ENCODE measurements around the gene CYB5R4.
"Not testable (repeated sequence)": the region's sequence is repeated elsewhere in the genome, so short reads cannot be mapped to it uniquely, and the experiment has no call there.

CYB5R4 gene

GRCh38 chr6:83883240-83883639, 23.8 kb downstream of the CYB5R4 start:
- H3K27me3 ChIP-seq (ENCODE audit: control insufficient read depth, insufficient read depth, low read length, poor library complexity, severe bottlenecking) = no peaks in the 10 kb centered on the region
- H3K9me3 ChIP-seq (ENCODE audit: control insufficient read depth, low read length) = no peaks in the 10 kb centered on the region
- no peaks in the 10 kb centered on the region for H3K36me3 ChIP-seq (ENCODE audit: control insufficient read depth, insufficient read depth, low read length)
- H3K4me3 ChIP-seq (ENCODE audit: insufficient read depth, low read depth, low read length) = no peak overlapping the region
- no peak overlapping the region for H3K27ac ChIP-seq (ENCODE audit: insufficient read depth, low read depth, low read length, poor library complexity, severe bottlenecking)
- no peaks in the 10 kb centered on the region for H3K4me1 ChIP-seq (ENCODE audit: control insufficient read depth, insufficient read depth, low read length)
- 80 to 93% methylated on average over 1 to 2 of the region's 2 CpGs for WGBS, 2 experiments

DNA sequence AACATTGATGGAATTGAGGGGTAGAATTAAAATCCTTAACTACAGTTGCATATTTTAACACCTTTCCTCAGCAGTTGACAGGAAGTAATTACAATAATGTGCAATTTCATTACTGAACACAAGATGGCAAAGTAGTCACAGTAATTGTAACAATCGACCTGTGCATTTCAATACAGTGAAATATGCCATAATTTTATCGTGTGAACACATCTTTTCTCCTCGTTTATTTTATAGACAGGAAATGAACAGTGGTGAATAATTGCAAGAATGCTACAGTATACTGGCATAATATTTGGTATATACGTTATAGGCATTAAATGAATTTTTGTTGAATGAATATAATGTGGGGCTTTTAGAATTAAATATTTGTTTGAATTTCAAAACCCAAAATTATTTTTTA, 25.0 kb downstream of the CYB5R4 start:
- Histone ChIP-seq H3K4me1 (ENCODE audit: control insufficient read depth, insufficient read depth, low read length) (no peaks in the 10 kb centered on the region), H3K27me3 (ENCODE audit: control insufficient read depth, insufficient read depth, low read length, poor library complexity, severe bottlenecking) (no peaks in the 10 kb centered on the region), H3K4me3 (ENCODE audit: insufficient read depth, low read depth, low read length) (no peak overlapping the region), H3K27ac (ENCODE audit: insufficient read depth, low read depth, low read length, poor library complexity, severe bottlenecking) (no peak overlapping the region), H3K36me3 (ENCODE audit: control insufficient read depth, insufficient read depth, low read length) (no peaks in the 10 kb centered on the region), H3K9me3 (ENCODE audit: control insufficient read depth, low read length) (no peaks in the 10 kb centered on the region)
- WGBS, 2 experiments = 55 to 61% methylated on average over 4 of the region's 4 CpGs

DNA sequence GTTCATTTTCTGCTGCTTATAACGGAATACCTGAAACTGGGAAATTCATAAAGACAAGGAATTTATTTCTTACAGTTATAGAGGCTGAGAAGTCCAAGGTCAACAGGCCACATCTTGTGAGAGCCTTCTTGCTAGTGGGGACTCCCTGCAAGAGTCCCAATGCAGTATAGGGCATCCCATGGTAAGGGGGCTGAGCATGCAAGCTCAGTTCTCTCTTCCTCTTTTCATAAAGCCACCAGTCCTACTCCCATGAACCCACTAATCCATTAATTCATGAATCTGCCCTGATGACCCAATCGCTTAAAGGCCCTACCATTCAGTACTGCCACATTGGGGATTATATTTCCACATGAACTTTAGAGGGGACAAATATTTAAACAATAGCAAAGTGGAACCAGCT, 26.5 kb downstream of the CYB5R4 start:
- Histone ChIP-seq H3K4me3 (ENCODE audit: insufficient read depth, low read depth, low read length) (no peak overlapping the region), H3K9me3 (ENCODE audit: control insufficient read depth, low read length) (no peaks in the 10 kb centered on the region), H3K27me3 (ENCODE audit: control insufficient read depth, insufficient read depth, low read length, poor library complexity, severe bottlenecking) (no peaks in the 10 kb centered on the region), H3K27ac (ENCODE audit: insufficient read depth, low read depth, low read length, poor library complexity, severe bottlenecking) (no peak overlapping the region), H3K4me1 (ENCODE audit: control insufficient read depth, insufficient read depth, low read length) (no peaks in the 10 kb centered on the region), H3K36me3 (ENCODE audit: control insufficient read depth, insufficient read depth, low read length) (no peaks in the 10 kb centered on the region)
- WGBS, 2 experiments = 98 to 100% methylated on average over 2 of the region's 2 CpGs

DNA sequence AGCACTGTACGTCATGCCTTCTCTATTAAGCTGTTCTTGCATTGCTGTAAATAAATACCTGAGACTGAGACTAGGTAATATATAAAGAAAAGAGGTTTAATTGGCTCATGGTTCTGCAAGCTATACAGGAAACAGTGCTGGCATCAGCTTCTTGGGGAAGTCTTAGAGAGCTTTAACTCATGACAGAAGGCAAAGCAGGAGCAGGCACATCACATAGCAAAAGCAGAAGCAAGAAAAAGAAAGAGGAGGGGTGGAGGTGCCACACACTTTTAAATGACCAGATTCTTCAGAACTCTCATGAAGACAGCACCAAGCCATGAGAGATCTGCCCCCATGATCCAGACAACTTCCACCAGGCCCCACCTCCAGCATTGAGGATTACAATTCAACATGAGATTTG, 30.1 kb downstream of the CYB5R4 start:
- no peaks in the 10 kb centered on the region for H3K4me1 ChIP-seq (ENCODE audit: control insufficient read depth, insufficient read depth, low read length)
- H3K36me3 ChIP-seq (ENCODE audit: control insufficient read depth, insufficient read depth, low read length) = no peaks in the 10 kb centered on the region
- WGBS, 2 experiments = 77 to 88% methylated on average over 1 of the region's 1 CpG
- H3K27ac ChIP-seq (ENCODE audit: insufficient read depth, low read depth, low read length, poor library complexity, severe bottlenecking) = no peak overlapping the region
- no peaks in the 10 kb centered on the region for H3K9me3 ChIP-seq (ENCODE audit: control insufficient read depth, low read length)
- H3K27me3 ChIP-seq (ENCODE audit: control insufficient read depth, insufficient read depth, low read length, poor library complexity, severe bottlenecking) = no peaks in the 10 kb centered on the region
- H3K4me3 ChIP-seq (ENCODE audit: insufficient read depth, low read depth, low read length) = no peak overlapping the region

- H3K4me1 ChIP-seq (ENCODE audit: control insufficient read depth, insufficient read depth, low read length) = no peaks in the 10 kb centered on the region
- WGBS, 2 experiments = 97 to 98% methylated on average over 3 of the region's 4 CpGs
- H3K36me3 ChIP-seq (ENCODE audit: control insufficient read depth, insufficient read depth, low read length) = no peaks in the 10 kb centered on the region
- H3K9me3 ChIP-seq (ENCODE audit: control insufficient read depth, low read length) = no peaks in the 10 kb centered on the region
- no peak overlapping the region for H3K27ac ChIP-seq (ENCODE audit: insufficient read depth, low read depth, low read length, poor library complexity, severe bottlenecking)
- H3K4me3 ChIP-seq (ENCODE audit: insufficient read depth, low read depth, low read length) = no peak overlapping the region
- H3K27me3 ChIP-seq (ENCODE audit: control insufficient read depth, insufficient read depth, low read length, poor library complexity, severe bottlenecking) = no peaks in the 10 kb centered on the region
These were observed 31.0 kb downstream of the CYB5R4 start for GRCh38 chr6:83890520-83890919.

DNA sequence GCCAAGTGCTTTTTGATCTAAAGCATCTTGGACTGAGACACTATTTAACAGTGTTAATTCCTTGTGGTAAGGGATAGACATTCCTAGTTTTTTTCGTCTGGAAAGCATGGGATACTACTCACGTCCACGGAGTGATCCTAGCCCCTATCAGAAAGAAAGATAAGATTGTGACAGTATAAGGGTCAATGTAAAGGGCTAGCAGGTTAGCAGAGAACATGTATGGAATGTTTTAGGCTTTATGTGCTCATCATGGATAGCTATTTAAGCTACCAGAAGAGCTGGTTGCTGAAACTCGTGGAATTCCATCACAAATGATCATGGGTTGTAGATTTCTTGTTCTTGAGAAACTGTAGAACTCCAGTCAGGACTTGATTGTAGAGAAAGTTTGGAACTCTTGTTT, 32.1 kb downstream of the CYB5R4 start:
- 96% methylated on average over 4 of the region's 4 CpGs for WGBS, 2 experiments
- Histone ChIP-seq H3K27ac (ENCODE audit: insufficient read depth, low read depth, low read length, poor library complexity, severe bottlenecking) (no peak overlapping the region), H3K9me3 (ENCODE audit: control insufficient read depth, low read length) (no peaks in the 10 kb centered on the region), H3K4me1 (ENCODE audit: control insufficient read depth, insufficient read depth, low read length) (no peaks in the 10 kb centered on the region), H3K4me3 (ENCODE audit: insufficient read depth, low read depth, low read length) (no peak overlapping the region), H3K36me3 (ENCODE audit: control insufficient read depth, insufficient read depth, low read length) (no peaks in the 10 kb centered on the region), H3K27me3 (ENCODE audit: control insufficient read depth, insufficient read depth, low read length, poor library complexity, severe bottlenecking) (no peaks in the 10 kb centered on the region)

DNA sequence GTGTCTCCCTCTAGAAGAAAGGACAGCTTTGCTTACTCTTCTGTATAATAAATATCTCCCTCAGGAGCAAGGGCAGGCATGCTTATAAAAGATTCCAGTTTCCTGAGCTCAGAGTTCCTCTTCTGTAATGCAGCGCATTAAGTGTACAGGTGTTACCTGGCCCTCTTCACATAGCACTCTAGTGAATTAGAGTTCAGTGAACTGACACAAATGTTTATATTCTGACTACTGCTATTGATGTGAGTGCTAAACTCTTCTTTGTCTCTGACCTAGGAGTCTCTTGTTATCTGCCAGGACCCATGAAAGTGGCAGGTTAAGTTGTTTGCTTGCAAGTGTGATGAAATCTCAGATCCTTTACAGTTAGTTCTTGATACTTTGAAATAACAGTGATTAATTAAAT, 33.5 kb downstream of the CYB5R4 start:
- no peak overlapping the region for H3K4me3 ChIP-seq (ENCODE audit: insufficient read depth, low read depth, low read length)
- H3K4me1 ChIP-seq (ENCODE audit: control insufficient read depth, insufficient read depth, low read length) = no peaks in the 10 kb centered on the region
- 97 to 100% methylated on average over 1 of the region's 1 CpG for whole genome bisulfite sequencing, 2 experiments
- no peaks in the 10 kb centered on the region for H3K27me3 ChIP-seq (ENCODE audit: control insufficient read depth, insufficient read depth, low read length, poor library complexity, severe bottlenecking)
- no peak overlapping the region for H3K27ac ChIP-seq (ENCODE audit: insufficient read depth, low read depth, low read length, poor library complexity, severe bottlenecking)
- no peaks in the 10 kb centered on the region for H3K9me3 ChIP-seq (ENCODE audit: control insufficient read depth, low read length)
- no peaks in the 10 kb centered on the region for H3K36me3 ChIP-seq (ENCODE audit: control insufficient read depth, insufficient read depth, low read length)

GRCh38 chr6:83897094-83897493, 37.6 kb downstream of the CYB5R4 start:
- H3K27me3 ChIP-seq (ENCODE audit: control insufficient read depth, insufficient read depth, low read length, poor library complexity, severe bottlenecking); H3K27ac ChIP-seq (ENCODE audit: insufficient read depth, low read depth, low read length, poor library complexity, severe bottlenecking); H3K9me3 ChIP-seq (ENCODE audit: control insufficient read depth, low read length); H3K36me3 ChIP-seq (ENCODE audit: control insufficient read depth, insufficient read depth, low read length); H3K4me1 ChIP-seq (ENCODE audit: control insufficient read depth, insufficient read depth, low read length); H3K4me3 ChIP-seq (ENCODE audit: insufficient read depth, low read depth, low read length): not testable (repeated sequence)
- WGBS, 2 experiments = no CpG with 5 or more reads among the region's 2 CpGs

DNA sequence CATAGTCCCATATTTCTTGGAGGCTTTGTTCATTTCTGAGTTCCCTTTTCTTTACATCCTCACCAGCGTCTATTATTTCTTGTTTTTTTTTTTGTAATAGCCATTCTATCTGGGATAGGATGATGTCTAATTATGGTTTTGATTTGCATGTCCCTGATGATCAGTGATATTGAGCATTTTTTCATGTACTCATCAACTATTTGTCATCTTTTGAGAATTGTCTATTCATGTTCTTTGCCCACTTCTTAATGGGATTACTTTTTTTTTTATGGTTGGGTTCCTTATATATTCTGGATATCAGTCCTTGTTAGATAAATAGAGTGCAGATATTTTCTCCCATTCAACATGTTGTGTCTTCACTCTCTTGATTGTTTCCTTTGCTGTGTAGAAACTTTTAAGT, 42.1 kb downstream of the CYB5R4 start:
- no peak overlapping the region for H3K27ac ChIP-seq (ENCODE audit: insufficient read depth, low read depth, low read length, poor library complexity, severe bottlenecking)
- no peaks in the 10 kb centered on the region for H3K4me1 ChIP-seq (ENCODE audit: control insufficient read depth, insufficient read depth, low read length)
- no peaks in the 10 kb centered on the region for H3K36me3 ChIP-seq (ENCODE audit: control insufficient read depth, insufficient read depth, low read length)
- no CpG with 5 or more reads among the region's 1 CpG for WGBS, 2 experiments
- no peak overlapping the region for H3K4me3 ChIP-seq (ENCODE audit: insufficient read depth, low read depth, low read length)
- no peaks in the 10 kb centered on the region for H3K9me3 ChIP-seq (ENCODE audit: control insufficient read depth, low read length)
- no peaks in the 10 kb centered on the region for H3K27me3 ChIP-seq (ENCODE audit: control insufficient read depth, insufficient read depth, low read length, poor library complexity, severe bottlenecking)

GRCh38 chr6:83904395-83904794, 44.9 kb downstream of the CYB5R4 start:
- Histone ChIP-seq H3K9me3 (ENCODE audit: control insufficient read depth, low read length) (no peaks in the 10 kb centered on the region), H3K4me3 (ENCODE audit: insufficient read depth, low read depth, low read length) (no peak overlapping the region), H3K36me3 (ENCODE audit: control insufficient read depth, insufficient read depth, low read length) (no peaks in the 10 kb centered on the region), H3K4me1 (ENCODE audit: control insufficient read depth, insufficient read depth, low read length) (no peaks in the 10 kb centered on the region), H3K27ac (ENCODE audit: insufficient read depth, low read depth, low read length, poor library complexity, severe bottlenecking) (no peak overlapping the region), H3K27me3 (ENCODE audit: control insufficient read depth, insufficient read depth, low read length, poor library complexity, severe bottlenecking) (no peaks in the 10 kb centered on the region)
- 95 to 96% methylated on average over 2 to 3 of the region's 4 CpGs for WGBS, 2 experiments

- WGBS, 2 experiments = 94 to 98% methylated on average over 4 of the region's 4 CpGs
- H3K36me3 ChIP-seq (ENCODE audit: control insufficient read depth, insufficient read depth, low read length) = no peaks in the 10 kb centered on the region
- no peaks in the 10 kb centered on the region for H3K4me1 ChIP-seq (ENCODE audit: control insufficient read depth, insufficient read depth, low read length)
- H3K9me3 ChIP-seq (ENCODE audit: control insufficient read depth, low read length) = no peaks in the 10 kb centered on the region
- H3K27me3 ChIP-seq (ENCODE audit: control insufficient read depth, insufficient read depth, low read length, poor library complexity, severe bottlenecking) = no peaks in the 10 kb centered on the region
- no peak overlapping the region for H3K4me3 ChIP-seq (ENCODE audit: insufficient read depth, low read depth, low read length)
- no peak overlapping the region for H3K27ac ChIP-seq (ENCODE audit: insufficient read depth, low read depth, low read length, poor library complexity, severe bottlenecking)
These were observed 46.2 kb downstream of the CYB5R4 start for GRCh38 chr6:83905648-83906047.
